Right lobe of liver (tissue), 6 donors: ENCODE data around the gene ETS2. TPM values are rescaled to one million over a fixed set of nuclear protein-coding genes. Genes with fewer than 3 reads are reported as not detected.

Experiments
- ATAC-seq, 4 donors: fragments of 200-7000 bp; cut with Tn5 transposase; one replicate each; pipeline ENCODE4 v1.9.1; 2020; ENCODE audit warnings: mild to moderate bottlenecking in 4 of 4, moderate library complexity in 4 of 4
- DNase-seq, 3 donors: peaks; one replicate each; pipeline ENCODE4 v3.0.0-alpha.2; 2020
- H3K27ac ChIP-seq, 3 donors: fragments of 200-600 bp; one replicate each; pipeline ENCODE4 v1.8.0; 2022
- H3K27me3 ChIP-seq, 2 donors: fragments of 200-600 bp; one replicate each; pipeline ENCODE4 v1.8.0; 2022
- H3K36me3 ChIP-seq, 4 donors: fragments of 200-600 bp; sonication (generic) in 1 of 4; one replicate each; pipeline versions ENCODE4 v1.5.1 to v1.8.0; 2017 to 2022; ENCODE audit warnings: control low read depth in 1 of 4
- H3K4me1 ChIP-seq, 4 donors: fragments of 200-600 bp; sonication (generic) in 1 of 4; one replicate each; pipeline versions ENCODE4 v1.5.1 to v1.8.0; 2017 to 2022; ENCODE audit warnings: control low read depth in 1 of 4
- H3K4me3 ChIP-seq, 3 donors: fragments of 200-600 bp; one replicate each; pipeline ENCODE4 v1.8.0; 2022
- H3K9me3 ChIP-seq, 4 donors: fragments of 200-600 bp; sonication (generic) in 1 of 4; one replicate each; pipeline versions ENCODE4 v1.5.1 to v1.8.0; 2017 to 2022; ENCODE audit warnings: control low read depth in 1 of 4
- POLR2A ChIP-seq: fragments of 450-650 bp; IDR thresholded peaks from one replicate; pipeline ENCODE4 v1.6.1; 2017; ENCODE audit warnings: antibody characterized with exemption, mild to moderate bottlenecking
- WGBS: methylation state at CpG from one replicate; pipeline ENCODE4 v1.1.6; 2018; ENCODE audit warnings: low coverage, low lambda C conversion rate; ENCODE audit not compliant: insufficient coverage; ENCODE audit errors: missing lambda C conversion rate; 5-methylcytosine and 5-hydroxymethylcytosine counted together
- intact Hi-C, 2 donors: fragments of 100-400 bp; cut with DNase I; formaldehyde crosslinking; loops; one replicate each; pipeline versions ENCODE4 v1.11.2 to v1.14.1; 2022
- total RNA-seq, 6 experiments: library from RNA; depleted of rRNA in 2 of 6; stranded (reverse); fragments of >200 nt in 2 of 6; fragmentation: NEBNext Ultra II Directional in 3 of 6; extraction: Animal tissue kit (Norgen Biotek cat#: 25700) in 3 of 6; gene quantifications; one replicate each; pipeline versions ENCODE4 v1.1.0 to v1.2.4, GENCODE V29; 2016 to 2023
- TF ChIP-seq, protein P1 (sequence below), 4 donors: fragments of 200-600 bp in 3 of 4; fragments of 450-650 bp in 1 of 4; IDR thresholded peaks; one replicate each; pipeline versions ENCODE4 v1.5.1 to v1.8.0; 2016 to 2022; ENCODE audit warnings: antibody characterized with exemption in 4 of 4, mild to moderate bottlenecking in 2 of 4
- donor health status: DM: no; HTN: yes; CAD: no.
- donor health status: DM: no; HTN: no; CAD: no.
- donor health status: DM: no; HTN: no; CAD: no.
- donor health status: DM: no; HTN: yes; CAD: no.
- donor health status: DM: no; HTN: yes; CAD: no.

The ETS2 gene
- total RNA-seq, 6 experiments from 2014 or later = 38.3 to 252 (median 129) TPM

DNA sequence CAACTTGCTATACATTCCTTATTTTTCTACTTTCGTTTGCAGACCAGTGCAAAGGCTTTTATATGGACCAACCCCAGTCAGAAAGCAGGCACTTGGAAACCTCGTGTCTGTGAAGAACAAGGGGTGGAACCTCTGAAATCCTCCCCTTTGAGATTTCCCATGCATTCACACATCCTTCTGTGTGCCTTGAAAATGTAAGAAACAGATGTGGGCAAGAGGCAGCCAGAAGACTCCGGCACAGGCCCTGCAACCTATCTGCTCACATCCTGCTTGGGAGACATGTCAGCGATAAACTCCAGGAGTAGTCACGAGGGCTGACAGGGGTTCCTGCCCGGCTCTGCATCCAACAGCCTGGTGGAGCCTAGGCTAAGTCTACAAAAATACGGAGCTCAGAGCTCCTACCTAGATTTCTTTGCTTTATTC is 42.5 kb downstream of the ETS2 start:
- WGBS = 54% methylated on average over 6 of the region's 7 CpGs
- TF ChIP-seq POLR2A = no peak
- TF ChIP-seq, protein P1, sequence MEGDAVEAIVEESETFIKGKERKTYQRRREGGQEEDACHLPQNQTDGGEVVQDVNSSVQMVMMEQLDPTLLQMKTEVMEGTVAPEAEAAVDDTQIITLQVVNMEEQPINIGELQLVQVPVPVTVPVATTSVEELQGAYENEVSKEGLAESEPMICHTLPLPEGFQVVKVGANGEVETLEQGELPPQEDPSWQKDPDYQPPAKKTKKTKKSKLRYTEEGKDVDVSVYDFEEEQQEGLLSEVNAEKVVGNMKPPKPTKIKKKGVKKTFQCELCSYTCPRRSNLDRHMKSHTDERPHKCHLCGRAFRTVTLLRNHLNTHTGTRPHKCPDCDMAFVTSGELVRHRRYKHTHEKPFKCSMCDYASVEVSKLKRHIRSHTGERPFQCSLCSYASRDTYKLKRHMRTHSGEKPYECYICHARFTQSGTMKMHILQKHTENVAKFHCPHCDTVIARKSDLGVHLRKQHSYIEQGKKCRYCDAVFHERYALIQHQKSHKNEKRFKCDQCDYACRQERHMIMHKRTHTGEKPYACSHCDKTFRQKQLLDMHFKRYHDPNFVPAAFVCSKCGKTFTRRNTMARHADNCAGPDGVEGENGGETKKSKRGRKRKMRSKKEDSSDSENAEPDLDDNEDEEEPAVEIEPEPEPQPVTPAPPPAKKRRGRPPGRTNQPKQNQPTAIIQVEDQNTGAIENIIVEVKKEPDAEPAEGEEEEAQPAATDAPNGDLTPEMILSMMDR (IDR thresholded peaks at IDR 0.05) = no peak
- intact Hi-C loops = no loop called here
- DNase-seq (no peak), ATAC-seq (peak; percentile 23 to 62 (median 46))
- H3K4me1 ChIP-seq = peaks cover 0 to 20% (median 8%) of the 10 kb centered on the region in 4 donors
- H3K27ac ChIP-seq = peak overlapping the region; percentile 62 to 94 (median 74)
- no peaks in the 10 kb centered on the region for H3K9me3 ChIP-seq
- no peaks in the 10 kb centered on the region for H3K36me3 ChIP-seq
- H3K4me3 ChIP-seq = no peak overlapping the region
- no peaks in the 10 kb centered on the region for H3K27me3 ChIP-seq

DNA sequence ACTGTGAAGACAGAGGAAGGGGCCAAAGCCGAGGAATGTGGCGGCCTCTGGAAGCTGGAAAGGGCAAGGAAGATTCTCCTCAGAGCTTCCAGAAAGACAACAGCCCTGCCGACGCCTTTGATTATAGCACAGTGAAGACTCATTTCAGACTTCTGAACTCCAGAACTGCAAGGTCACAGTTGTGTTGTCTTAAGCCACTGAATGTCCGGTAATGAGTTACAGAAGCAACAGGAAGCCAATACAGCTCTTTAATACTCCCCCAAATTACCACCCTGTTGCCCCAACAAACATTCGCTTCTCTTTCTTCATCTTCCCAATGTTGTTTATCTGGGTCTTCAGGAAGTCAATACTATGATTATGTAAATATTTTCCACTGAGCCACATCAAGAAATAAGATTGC is 44.0 kb downstream of the ETS2 start:
- TF ChIP-seq POLR2A = no peak
- TF ChIP-seq, protein P1 (IDR thresholded peaks at IDR 0.05) = no peak
- Histone ChIP-seq H3K4me1 (peaks cover 0 to 20% (median 8%) of the 10 kb centered on the region in 4 donors), H3K4me3 (no peak overlapping the region), H3K27ac (peak overlapping the region in 1 of 3 donors; percentile 94), H3K27me3 (no peaks in the 10 kb centered on the region), H3K36me3 (no peaks in the 10 kb centered on the region), H3K9me3 (no peaks in the 10 kb centered on the region)
- DNase-seq (no peak), ATAC-seq (no peak)
- intact Hi-C loops = no loop called here
- WGBS = 30% methylated on average over 3 of the region's 6 CpGs

DNA sequence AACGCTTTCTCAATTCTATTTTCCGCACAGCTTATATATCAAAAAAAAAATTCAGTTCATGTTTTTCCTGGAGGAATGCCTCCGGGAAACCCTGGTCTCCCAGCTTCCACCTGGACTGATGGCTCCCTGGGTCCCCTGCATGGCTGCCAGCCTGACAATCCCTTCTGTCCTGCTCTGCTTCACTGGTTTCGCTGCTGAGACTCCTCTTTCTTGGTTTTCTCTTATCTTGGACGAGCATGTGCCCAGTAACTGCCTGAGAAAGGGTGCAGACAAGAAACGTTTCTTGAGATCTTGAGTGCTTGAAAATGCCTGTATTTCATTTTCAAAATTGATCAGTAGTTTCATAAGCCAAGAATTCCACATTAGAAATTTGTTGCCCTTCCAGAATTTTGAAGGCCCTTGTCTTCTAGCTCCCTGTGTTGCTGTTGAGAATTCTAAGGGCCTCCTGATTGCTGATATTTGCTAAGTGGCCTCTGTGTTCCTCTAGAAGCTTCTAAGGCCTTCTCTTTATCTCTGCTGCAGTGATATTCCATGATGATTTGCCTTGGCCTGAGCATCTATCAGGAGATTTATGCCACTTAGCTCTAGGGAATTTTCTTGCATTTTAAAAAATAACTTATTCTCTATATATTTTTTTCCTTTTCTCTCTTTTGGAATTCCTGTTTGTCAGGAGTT is 44.7 kb downstream of the ETS2 start:
- Histone ChIP-seq H3K36me3 (no peaks in the 10 kb centered on the region), H3K4me3 (no peak overlapping the region), H3K9me3 (no peaks in the 10 kb centered on the region), H3K27me3 (no peaks in the 10 kb centered on the region), H3K27ac (peak overlapping the region in 1 of 3 donors; percentile 94), H3K4me1 (peaks cover 0 to 20% (median 8%) of the 10 kb centered on the region in 4 donors)
- 89% methylated on average over 6 of the region's 6 CpGs for WGBS
- ATAC-seq (no peak), DNase-seq (no peak)
- no peak for TF ChIP-seq POLR2A
- TF ChIP-seq, protein P1 (IDR thresholded peaks at IDR 0.05) = no peak
- intact Hi-C loops = no loop called here

DNA sequence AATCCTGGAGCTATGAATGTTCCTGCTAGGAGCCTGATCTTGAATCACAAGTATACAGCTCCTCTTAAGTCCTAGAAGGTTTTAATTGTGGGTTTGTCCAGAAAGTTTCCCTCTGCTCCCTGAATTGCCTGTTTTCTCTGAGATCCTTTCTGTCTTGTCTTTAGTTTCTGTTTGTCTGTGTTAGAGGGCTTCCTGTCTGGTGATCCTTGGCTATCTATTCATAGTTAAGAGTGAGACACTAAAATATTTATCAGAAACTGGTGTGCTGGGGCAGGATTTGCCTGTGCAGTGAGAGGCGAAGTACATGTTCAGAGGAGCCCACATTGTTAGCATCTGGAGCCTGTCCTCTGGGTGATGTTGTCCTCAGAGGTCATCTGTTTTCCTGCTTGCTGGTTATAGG is 45.4 kb downstream of the ETS2 start:
- H3K27ac ChIP-seq = peak overlapping the region in 1 of 3 donors; percentile 11
- ATAC-seq (no peak), DNase-seq (no peak)
- TF ChIP-seq POLR2A = no peak
- TF ChIP-seq, protein P1 (IDR thresholded peaks at IDR 0.05) = no peak
- no peaks in the 10 kb centered on the region for H3K36me3 ChIP-seq
- H3K27me3 ChIP-seq = no peaks in the 10 kb centered on the region
- H3K4me1 ChIP-seq = peaks cover 0 to 20% (median 8%) of the 10 kb centered on the region in 4 donors
- H3K4me3 ChIP-seq = no peak overlapping the region
- intact Hi-C loops = no loop called here
- H3K9me3 ChIP-seq = no peaks in the 10 kb centered on the region
- WGBS = no CpG with 5 or more reads among the region's 1 CpG
